HFFc6 (cell line): Measurements from ENCODE around the gene ADGRB2. TPM values are rescaled to one million over a fixed set of nuclear protein-coding genes. Genes with fewer than 3 reads are reported as not detected.

ENCODE experiments used
- DNase-seq: peaks from one replicate; pipeline ENCODE4 v3.0.0-alpha.2; 2018
- H3K27ac Mint-ChIP-seq: 2 replicates; pipeline ENCODE4 v1.8.0; 2020; ENCODE audit warnings: mild to moderate bottlenecking, mixed read lengths
- H3K27me3 Mint-ChIP-seq: 2 replicates; pipeline ENCODE4 v1.8.0; 2021; ENCODE audit warnings: mild to moderate bottlenecking, moderate library complexity, mixed read lengths; ENCODE audit not compliant: insufficient read depth
- H3K36me3 Mint-ChIP-seq: 2 replicates; pipeline ENCODE4 v1.8.0; 2021; ENCODE audit warnings: low read depth, mixed read lengths
- H3K4me1 Mint-ChIP-seq: 2 replicates; pipeline ENCODE4 v1.8.0; 2020; ENCODE audit warnings: low read depth, mixed read lengths
- H3K4me3 Mint-ChIP-seq: 2 replicates; pipeline ENCODE4 v1.8.0; 2020; ENCODE audit warnings: mild to moderate bottlenecking, moderate library complexity, mixed read lengths
- H3K9me3 Mint-ChIP-seq: 2 replicates; pipeline ENCODE4 v1.8.0; 2020; ENCODE audit warnings: mild to moderate bottlenecking, mixed read lengths
- total RNA-seq, 6 experiments: library from RNA; stranded (reverse); fragmentation: NEBNext Ultra II Directional; extraction: Animal tissue kit (Norgen Biotek cat#: 25700); gene quantifications; 2 replicates in 1 of 6; 3 replicates in 5 of 6; pipeline ENCODE4 v1.2.3, GENCODE V29; 2021
- TF ChIP-seq, protein P1 (sequence below): fragments of 200-600 bp; sonication (generic); IDR thresholded peaks from 2 replicates; pipeline ENCODE4 v1.5.0; 2021; ENCODE audit warnings: antibody characterized with exemption, mild to moderate bottlenecking

ADGRB2 gene
- total RNA-seq, 6 experiments from 2014 or later: 4.9 to 8.8 (median 6.4) TPM

DNA sequence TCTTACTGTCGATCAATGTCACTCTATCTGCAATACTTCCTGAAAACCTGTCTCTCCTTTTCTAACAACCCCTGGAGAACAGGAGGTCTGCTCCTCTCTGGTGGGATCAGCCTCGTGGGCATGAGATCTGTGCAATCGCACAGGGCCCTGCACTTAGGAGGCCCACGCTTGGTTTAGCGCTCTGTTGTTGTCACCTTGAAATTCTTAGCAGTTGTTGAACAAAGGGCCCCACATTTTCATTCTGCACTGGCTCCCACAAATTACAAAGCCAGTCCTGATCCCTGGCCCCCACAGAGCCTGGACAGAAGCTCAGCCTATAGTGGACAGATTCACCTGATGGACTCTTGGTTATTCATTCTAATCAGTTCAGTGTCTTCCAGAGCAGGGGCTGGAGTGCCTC is 33.1 kb upstream of the ADGRB2 start:
- Mint-ChIP-seq H3K27me3 (no peaks in the 10 kb centered on the region; the same call in none of the 2 replicates), H3K4me3 (peak overlapping the region; percentile 90), H3K36me3 (peaks cover 20% of the 10 kb centered on the region), H3K4me1 (peaks cover 42% of the 10 kb centered on the region), H3K27ac (peak overlapping the region; percentile 90), H3K9me3 (no peaks in the 10 kb centered on the region)
- DNase-seq: no peak
- TF ChIP-seq, protein P1, sequence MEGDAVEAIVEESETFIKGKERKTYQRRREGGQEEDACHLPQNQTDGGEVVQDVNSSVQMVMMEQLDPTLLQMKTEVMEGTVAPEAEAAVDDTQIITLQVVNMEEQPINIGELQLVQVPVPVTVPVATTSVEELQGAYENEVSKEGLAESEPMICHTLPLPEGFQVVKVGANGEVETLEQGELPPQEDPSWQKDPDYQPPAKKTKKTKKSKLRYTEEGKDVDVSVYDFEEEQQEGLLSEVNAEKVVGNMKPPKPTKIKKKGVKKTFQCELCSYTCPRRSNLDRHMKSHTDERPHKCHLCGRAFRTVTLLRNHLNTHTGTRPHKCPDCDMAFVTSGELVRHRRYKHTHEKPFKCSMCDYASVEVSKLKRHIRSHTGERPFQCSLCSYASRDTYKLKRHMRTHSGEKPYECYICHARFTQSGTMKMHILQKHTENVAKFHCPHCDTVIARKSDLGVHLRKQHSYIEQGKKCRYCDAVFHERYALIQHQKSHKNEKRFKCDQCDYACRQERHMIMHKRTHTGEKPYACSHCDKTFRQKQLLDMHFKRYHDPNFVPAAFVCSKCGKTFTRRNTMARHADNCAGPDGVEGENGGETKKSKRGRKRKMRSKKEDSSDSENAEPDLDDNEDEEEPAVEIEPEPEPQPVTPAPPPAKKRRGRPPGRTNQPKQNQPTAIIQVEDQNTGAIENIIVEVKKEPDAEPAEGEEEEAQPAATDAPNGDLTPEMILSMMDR: no peak

DNA sequence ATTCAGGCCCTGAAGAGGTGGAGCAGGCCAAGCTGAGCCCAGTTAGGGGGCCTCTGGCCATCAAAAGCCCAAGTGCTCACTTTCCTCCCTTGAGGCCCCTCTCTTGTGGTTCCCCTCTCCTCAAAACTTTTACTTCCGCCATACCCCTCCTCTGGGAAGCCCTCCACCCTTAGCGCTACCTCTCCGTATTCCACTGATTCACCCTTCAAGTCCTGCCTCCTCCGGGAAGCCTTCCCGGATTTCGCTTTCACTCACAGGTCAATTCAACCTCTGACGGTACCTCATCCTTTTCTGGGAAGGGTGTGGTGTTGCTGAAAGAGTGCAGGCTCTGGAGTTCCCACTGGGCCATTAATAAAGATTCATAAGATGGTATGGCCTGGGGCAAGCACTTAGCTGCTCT is 32.6 kb upstream of the ADGRB2 start:
- Mint-ChIP-seq H3K4me1 (peaks cover 41% of the 10 kb centered on the region), H3K4me3 (peak overlapping the region; percentile 90), H3K9me3 (no peaks in the 10 kb centered on the region), H3K27ac (no peak overlapping the region), H3K27me3 (no peaks in the 10 kb centered on the region; the same call in none of the 2 replicates), H3K36me3 (peaks cover 20% of the 10 kb centered on the region)
- TF ChIP-seq, protein P1: no peak
- DNase-seq: no peak

DNA sequence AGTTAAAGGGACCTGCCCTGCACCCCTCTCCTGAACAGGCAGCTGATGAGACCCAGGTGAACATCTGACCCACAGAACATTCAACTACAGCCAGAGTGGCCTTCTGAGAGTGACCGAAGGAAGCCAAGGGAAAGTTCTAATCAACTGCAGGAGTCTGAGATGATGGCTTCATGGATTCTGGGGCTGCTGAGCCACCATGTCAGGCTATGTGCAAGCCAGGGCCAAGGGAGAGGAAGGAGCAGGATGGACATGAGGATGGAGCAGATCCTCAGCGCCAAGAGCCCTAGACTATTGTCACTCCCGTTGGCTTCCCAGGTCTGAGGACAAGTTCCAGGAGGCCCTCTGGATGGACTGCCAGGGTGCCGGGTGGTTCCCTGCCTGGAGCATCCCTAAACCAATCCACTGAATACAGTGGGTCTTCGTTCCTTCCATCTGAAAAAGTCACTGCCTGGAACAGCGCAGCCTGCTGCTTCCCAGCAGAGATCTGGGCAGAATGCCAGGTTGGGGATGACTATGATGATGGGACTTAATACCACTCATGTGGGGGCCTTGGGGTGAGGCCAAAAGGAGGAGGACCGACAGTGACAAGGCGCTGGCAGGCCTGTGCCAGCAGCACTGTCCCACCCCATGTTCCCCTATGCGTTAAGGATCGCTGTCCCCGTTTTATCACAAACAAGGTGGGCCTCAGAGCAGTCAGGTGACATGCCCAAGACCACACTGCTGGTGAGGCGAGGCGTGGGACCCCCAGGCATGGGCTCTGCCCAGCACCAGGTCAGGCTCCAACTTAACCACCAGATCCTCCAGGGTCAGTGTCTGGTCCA is 31.9 kb upstream of the ADGRB2 start:
- Mint-ChIP-seq H3K9me3 (no peaks in the 10 kb centered on the region), H3K27ac (no peak overlapping the region; the same call in 1 of the 2 replicates)
- TF ChIP-seq, protein P1: no peak

DNA sequence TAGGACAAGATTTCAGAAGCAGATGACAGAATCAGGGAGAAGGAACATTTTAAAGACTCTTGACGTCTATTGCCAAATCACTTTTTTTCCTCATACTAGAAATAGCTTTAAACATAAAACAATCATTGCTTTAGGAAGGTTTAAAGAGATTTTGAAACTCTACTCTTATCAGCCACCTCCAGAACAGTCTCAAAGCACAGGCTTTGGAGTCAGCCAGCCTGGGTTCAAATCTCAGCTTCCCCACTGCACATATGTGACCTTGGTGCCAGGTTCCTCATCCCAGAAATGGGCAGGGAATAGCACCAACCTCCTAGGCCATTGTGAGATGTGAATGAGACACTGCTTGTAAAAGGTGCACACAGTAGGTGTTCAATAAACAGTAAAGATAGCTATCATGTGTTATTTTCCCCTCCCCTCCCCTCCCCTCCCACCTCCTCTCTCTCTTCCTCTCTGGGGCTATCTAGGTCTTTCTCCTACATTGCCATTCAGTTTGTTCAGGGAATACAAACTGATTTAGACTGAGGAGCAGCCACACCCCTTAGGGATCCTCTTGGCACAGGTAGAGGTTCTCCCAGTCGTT is 31.0 kb upstream of the ADGRB2 start:
- TF ChIP-seq, protein P1: no peak
- DNase-seq: no peak
- Mint-ChIP-seq H3K36me3 (peaks cover 20% of the 10 kb centered on the region), H3K27me3 (no peaks in the 10 kb centered on the region; the same call in none of the 2 replicates), H3K9me3 (no peaks in the 10 kb centered on the region), H3K27ac (no peak overlapping the region), H3K4me3 (no peak overlapping the region), H3K4me1 (peaks cover 56% of the 10 kb centered on the region)

More for the DNA sequence above, 31.9 kb upstream of the ADGRB2 start:
- DNase-seq: peak; percentile 76
- Mint-ChIP-seq H3K4me3 (peak overlapping the region; percentile 90), H3K36me3 (peaks cover 20% of the 10 kb centered on the region), H3K27me3 (no peaks in the 10 kb centered on the region; the same call in none of the 2 replicates), H3K4me1 (peaks cover 48% of the 10 kb centered on the region)

DNA sequence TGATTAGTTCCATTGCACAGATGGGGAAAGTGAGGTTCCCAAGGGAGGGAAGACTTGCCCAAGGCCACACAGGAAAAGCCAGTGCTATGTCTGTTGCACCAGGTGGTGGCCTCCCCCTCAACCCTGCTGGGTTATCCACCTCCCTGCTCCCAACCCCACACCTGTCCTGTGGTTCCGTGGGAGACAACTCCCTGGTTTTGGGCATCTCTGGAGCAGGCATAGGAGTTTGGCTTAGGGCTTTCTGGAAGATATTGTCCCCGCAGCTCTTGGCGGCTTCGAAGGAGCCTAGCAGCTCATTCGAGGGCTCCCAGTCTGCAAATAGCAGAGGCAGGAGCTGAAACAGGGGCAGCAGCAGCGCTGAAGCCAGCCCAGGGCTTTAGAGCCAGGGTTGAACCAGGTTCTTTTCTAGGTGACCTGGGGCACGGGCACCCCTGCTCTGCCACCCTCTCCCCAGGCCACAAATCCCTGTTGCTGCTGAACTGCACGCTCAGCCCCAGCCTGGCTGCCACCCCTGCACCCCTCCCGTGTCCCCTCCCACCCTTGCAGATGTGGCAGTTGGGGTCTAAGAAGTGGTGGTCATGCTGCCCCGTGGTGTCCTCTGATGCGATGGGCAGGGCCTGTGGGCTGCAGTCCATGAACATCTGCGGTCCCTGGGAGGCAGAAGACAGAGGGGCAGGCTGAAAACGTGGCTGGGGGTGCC is 29.6 kb upstream of the ADGRB2 start:
- Mint-ChIP-seq H3K4me3 (no peak overlapping the region), H3K9me3 (no peaks in the 10 kb centered on the region)

More for the DNA sequence above, 29.6 kb upstream of the ADGRB2 start:
- Mint-ChIP-seq H3K4me1 (peaks cover 60% of the 10 kb centered on the region), H3K36me3 (peaks cover 20% of the 10 kb centered on the region), H3K27ac (no peak overlapping the region), H3K27me3 (no peaks in the 10 kb centered on the region; the same call in none of the 2 replicates)
- TF ChIP-seq, protein P1: no peak
- no peak for DNase-seq
